Activated T-helper 1 cell treated with Interleukin-2 at 50 U/mL for 16 hours (primary cell): Measurements from ENCODE around the gene TRPC4.

Experiments used
- DNase-seq: peaks from one replicate; pipeline ENCODE4 v3.0.0-alpha.2; 2020; ENCODE audit warnings: low read depth

Gene TRPC4

DNA sequence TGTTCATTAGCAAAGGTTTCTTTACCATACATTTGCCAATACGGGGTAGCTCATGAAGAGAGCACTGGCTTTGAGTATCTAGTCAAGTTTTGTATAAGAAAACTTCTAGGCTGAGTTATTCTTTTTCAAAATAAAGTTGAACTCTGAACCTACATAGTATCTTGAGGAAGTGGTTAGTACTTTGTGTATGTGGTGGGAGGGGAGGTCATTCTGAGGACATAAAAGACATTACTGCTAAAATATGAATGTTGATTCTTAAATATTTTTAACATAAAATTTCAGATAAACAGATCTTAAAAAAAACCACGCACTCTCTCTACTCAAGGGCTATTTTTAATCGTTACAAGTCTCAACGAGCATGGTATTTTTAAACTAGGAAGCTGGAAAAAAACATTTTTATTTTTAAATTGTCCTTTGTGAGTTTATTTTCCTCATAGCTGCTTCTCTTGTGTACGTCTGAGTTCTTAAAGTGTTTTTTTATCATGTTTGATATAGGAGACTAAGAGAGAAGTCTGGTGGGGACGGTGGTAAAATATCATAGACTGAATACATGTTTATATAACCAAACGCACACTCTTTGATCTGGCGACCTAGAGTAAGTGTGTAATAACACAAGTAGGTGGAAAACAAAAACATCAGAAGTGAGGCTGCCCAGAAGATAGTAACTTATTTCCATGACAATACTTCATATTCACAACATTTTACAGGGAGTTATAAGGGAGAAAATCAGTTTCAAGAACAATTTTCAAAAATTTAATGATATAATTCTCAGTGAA is 153.0 kb downstream of the TRPC4 start:
- DNase-seq: no peak

- no peak for DNase-seq
These were observed 154.0 kb downstream of the TRPC4 start for GRCh38 chr13:37715606-37716015.

GRCh38 chr13:37709318-37709717 is 160.3 kb downstream of the TRPC4 start:
- no peak for DNase-seq

- DNase-seq: no peak
These were observed 161.7 kb downstream of the TRPC4 start for GRCh38 chr13:37707739-37708500.

DNA sequence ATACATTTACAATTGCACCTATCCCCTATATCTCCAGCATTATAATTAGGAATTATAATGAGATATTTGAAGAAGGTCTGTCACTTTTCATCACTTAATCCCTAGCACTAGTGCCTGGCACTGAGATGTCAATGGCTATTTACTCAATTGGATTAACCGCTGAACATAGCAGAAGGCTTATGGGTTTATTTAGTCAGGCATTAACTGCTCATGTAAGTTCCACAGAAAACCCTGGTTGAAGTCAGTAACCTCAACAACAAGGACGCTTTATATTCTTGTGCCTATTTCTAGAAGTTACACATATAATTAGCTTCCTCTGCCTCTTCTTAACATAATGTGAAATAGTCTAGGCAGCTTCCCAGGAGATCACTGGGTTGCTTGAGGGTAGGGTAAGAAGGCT is 163.5 kb downstream of the TRPC4 start:
- no peak for DNase-seq

DNA sequence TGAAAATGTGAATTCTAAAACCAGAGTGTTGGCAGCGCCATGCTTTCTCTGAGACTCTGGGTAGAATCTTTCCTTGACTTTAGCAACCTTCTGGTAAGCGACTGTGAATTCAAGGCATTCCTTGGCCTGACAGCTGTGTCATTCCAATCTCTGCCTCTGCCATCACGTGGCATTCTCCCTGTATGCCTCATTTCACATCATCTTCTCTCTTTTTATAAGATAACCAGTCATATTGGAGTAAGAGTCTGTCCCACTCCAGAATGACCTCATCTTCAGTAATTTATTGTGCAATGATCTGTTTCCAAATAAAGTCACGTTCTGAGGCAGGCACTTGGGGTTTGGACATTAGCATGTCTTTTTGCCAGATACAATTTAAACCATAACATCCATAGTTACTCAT is 167.6 kb downstream of the TRPC4 start:
- no peak for DNase-seq

DNA sequence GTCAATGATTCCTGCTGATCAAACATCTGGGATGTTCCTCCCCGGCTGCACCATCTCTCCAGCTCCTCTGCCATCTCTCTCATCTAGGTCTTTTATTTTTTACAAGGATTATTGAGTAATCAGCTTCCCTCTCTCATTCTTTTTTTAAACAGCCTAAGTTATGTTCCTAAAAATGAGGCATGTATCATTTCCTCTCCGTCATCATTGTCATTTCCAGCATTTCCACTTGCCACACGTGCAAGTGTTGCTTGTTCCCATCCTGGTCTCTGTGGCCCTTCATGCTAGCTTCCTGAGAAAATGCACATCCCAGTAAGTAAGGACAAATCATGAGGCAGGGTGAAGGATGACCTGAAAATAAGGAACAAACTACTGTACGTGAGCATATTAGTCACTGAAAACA is 168.3 kb downstream of the TRPC4 start:
- DNase-seq: no peak

GRCh38 chr13:37700887-37701286 is 168.7 kb downstream of the TRPC4 start:
- DNase-seq: no peak

GRCh38 chr13:37695200-37695599 is 174.4 kb downstream of the TRPC4 start:
- DNase-seq: no peak

- DNase-seq: no peak
These were observed 179.2 kb downstream of the TRPC4 start for GRCh38 chr13:37690361-37690760.

DNA sequence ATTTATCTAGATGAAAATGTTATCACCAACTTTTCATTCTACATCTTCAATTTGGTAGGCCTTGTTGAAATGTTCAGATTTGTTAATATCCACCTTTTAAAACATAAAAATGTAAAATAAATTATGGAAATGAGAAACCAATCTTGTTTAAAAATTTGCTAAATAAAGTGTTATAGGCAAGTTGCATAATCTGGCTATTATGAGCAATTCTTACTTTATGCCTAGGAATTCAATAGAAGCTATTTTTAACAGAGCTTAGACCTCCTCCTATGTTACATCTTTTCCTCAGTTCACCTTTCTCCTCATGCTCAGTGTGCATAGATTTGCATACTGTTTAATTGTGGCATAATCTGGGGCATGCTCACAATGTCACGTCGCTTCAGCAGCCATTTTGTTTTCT is 183.1 kb downstream of the TRPC4 start:
- no peak for DNase-seq

DNA sequence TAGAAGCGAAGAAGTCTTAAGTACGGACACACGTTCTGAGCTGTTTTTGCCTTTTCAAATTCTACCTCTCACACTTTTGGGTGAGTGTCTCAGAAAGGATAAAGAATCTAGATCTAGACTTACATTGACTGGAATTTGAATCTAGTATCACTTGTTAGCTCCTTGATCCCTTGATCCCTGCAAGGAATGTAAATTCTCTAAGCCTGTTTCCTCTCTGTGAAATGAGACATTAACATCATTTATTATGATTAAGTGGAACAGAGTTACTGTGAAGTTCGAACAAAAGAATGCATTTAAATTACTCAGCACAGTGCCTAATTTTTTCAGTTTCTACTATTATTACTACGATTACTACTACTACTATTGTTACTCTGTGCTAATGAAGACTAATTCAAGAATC is 184.4 kb downstream of the TRPC4 start:
- no peak for DNase-seq

DNA sequence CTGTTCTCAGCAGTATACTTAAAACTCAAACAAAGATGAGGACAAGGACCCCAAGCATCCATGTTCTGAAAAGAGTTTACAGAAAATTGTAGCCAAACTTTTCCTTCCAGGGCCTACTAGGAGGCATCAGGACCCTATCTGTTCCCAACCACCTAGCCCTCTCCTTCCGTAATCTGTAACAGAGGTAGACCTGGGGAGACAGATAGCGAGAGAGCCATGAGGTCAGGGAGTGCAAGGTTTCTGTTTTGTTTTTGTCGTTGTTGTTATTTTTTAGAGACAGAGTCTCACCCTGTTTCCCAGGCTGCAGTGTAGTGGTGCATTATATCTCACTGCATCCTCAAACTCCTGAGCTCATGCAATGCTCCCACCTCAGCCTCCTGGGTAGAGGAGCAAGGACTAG is 187.1 kb downstream of the TRPC4 start:
- DNase-seq: no peak

GRCh38 chr13:37681281-37682032 is 188.1 kb downstream of the TRPC4 start:
- no peak for DNase-seq

- no peak for DNase-seq
These were observed 189.4 kb downstream of the TRPC4 start for GRCh38 chr13:37680137-37680536.

GRCh38 chr13:37679043-37679442 is 190.5 kb downstream of the TRPC4 start:
- no peak for DNase-seq

DNA sequence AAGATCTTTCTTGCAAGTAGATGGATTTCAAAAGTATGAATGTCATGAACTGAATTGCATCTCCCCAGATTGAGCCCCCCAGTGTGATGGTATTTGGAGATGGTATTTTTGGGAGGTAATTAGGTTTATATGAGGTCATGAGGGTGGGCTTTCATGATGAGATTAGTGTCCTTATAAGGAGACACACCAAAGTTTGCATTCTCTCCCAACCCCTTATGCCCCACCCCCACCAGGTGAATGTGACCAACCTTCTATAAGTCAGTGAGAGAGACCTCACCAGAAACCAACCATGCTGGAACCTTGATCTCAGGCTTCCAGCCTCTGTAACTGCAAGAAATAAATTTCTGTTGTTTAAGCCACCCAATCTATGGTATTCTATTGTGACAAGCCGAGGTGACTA is 199.7 kb downstream of the TRPC4 start:
- DNase-seq: no peak

DNA sequence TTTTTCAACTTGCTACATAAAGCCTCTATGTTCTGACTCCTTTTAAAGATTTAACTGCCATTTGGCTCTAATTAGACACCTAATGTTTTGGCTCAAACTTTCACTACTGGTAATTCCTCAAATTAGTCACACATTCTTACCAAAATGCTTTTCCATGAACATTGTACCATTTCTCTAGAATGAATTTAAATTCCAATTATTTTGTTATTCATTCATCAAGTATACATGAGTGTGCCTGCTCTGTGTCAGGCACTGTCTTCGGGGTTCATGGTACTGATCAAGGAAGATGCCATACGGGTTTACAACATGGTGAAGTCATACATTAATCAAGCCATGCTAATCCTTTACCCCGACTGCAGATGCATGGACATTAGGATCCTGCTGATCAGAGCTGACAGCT is 201.9 kb downstream of the TRPC4 start:
- DNase-seq: no peak

DNA sequence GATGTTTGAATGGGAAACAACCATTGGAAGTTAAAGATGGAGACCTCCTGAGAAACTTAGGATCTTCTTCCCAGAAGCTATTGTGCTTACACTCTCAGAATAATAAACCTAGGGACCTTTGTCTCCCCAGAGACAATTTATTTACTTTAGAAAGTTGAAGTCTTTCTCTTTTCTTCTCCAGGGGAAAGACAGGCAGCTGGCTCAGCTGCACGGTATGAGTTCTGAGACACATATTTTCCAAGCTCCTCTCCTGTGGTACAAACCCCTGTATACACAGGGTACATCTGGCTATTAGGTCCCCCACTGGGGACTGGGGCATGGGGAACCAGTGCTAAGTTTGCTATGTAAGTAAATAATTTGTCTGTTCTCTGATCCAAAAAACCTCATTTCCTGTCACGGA is 203.5 kb downstream of the TRPC4 start:
- no peak for DNase-seq

DNA sequence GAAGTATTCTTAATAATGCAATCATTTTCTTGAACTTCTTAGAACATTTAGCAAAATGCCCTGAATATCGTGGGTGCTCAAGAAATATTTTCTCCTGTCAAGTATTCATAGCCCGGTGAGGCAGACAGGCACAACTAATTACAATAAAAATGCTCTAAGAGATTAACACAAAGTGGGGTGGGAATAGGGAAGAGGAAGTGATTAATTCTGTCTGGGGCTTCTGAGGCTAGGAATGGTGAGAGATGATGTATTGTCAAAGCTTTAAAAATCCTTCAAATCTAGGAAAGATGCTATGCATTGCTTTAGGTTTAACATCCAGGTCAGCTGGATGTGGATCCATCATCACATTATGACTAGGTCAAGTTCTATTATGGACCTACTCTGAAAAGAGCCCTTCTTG is 204.2 kb downstream of the TRPC4 start:
- no peak for DNase-seq

GRCh38 chr13:37663724-37664123 is 205.8 kb downstream of the TRPC4 start:
- DNase-seq: no peak

GRCh38 chr13:37662624-37663023 is 206.9 kb downstream of the TRPC4 start:
- DNase-seq: no peak

DNA sequence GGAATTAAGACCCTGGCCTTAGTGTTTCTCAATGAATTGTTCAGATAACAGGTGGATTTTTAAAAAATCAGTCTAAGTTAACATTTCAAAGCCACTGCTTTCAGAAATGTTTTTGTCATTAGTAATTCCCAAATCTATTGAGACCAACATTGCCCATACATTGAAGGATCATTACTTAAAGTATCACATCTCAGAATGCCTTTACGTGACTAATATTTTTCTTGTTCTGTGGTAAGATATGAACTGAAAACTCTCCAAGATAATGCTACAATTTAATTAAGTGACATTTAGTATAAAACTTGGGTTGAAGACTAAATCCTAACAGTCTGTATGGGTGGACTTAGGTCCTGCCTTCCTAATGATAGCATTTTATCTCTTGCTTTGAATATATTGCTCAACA is 211.6 kb downstream of the TRPC4 start:
- DNase-seq: no peak
